ENCODE data around the gene SMARCA1. TPM values are rescaled to one million over a fixed set of nuclear protein-coding genes. Genes with fewer than 3 reads are reported as not detected.
"Not testable (repeated sequence)": the region's sequence is repeated elsewhere in the genome, so short reads cannot be mapped to it uniquely, and the experiment has no call there.

The SMARCA1 gene, protein sequence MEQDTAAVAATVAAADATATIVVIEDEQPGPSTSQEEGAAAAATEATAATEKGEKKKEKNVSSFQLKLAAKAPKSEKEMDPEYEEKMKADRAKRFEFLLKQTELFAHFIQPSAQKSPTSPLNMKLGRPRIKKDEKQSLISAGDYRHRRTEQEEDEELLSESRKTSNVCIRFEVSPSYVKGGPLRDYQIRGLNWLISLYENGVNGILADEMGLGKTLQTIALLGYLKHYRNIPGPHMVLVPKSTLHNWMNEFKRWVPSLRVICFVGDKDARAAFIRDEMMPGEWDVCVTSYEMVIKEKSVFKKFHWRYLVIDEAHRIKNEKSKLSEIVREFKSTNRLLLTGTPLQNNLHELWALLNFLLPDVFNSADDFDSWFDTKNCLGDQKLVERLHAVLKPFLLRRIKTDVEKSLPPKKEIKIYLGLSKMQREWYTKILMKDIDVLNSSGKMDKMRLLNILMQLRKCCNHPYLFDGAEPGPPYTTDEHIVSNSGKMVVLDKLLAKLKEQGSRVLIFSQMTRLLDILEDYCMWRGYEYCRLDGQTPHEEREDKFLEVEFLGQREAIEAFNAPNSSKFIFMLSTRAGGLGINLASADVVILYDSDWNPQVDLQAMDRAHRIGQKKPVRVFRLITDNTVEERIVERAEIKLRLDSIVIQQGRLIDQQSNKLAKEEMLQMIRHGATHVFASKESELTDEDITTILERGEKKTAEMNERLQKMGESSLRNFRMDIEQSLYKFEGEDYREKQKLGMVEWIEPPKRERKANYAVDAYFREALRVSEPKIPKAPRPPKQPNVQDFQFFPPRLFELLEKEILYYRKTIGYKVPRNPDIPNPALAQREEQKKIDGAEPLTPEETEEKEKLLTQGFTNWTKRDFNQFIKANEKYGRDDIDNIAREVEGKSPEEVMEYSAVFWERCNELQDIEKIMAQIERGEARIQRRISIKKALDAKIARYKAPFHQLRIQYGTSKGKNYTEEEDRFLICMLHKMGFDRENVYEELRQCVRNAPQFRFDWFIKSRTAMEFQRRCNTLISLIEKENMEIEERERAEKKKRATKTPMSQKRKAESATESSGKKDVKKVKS
- 29.8 TPM for total RNA-seq
- long read RNA-seq, transcript SMARCA1-201 (25 exons, 3,564 nt): minor isoform, 6 of 81 reads
- long read RNA-seq, transcript SMARCA1-203 (24 exons, 3,948 nt): major isoform, 21 of 81 reads
- long read RNA-seq, partial matches to known transcripts: 25 of 81 reads
- long read RNA-seq, other reads (novel, unspliced or antisense): 29 of 81 reads

DNA sequence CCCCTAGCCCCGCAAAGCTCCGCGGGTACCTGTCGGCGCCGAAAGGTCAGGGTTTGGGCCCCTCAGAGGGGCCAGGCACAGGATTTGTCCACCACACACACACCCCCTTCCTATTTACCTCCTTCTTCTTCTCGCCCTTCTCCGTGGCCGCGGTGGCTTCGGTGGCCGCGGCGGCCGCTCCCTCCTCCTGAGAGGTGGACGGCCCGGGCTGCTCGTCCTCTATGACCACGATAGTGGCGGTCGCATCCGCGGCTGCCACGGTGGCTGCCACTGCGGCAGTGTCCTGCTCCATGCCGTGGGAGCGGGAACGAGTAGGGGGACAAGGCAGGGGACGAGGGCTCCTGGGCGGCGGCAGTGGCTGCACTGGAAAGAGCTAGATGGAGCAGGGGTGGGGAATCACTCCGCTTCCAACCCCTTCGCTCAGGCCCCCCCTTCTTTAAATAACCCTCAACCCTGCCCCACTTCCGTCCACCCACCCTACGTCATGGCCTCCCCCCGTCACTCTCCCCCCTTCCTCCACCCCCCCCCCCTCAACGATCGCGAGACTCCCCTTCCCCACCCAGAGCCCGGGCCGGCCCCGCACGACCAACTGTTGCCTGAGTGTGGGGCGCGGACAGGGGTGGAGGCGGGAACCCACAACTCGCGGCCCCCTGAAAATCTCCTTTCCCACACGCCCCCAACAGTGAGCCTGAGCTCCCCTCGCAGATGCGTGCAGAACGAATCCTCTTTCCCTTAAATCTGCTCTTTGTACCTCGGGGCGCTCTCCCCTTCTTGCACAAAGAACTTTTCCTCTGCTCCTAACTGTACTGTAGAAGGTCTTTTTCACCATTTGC is at the start of gene SMARCA1:
SMARCA1 (minus strand) TSS at position 412 of the 833 bp plus-strand sequence; CDS start at position 292, 120 bp downstream.
- ATAC-seq (peak; percentile 88), DNase-seq (peak; percentile 59)
- intact Hi-C loops (cut with micrococcal nuclease): no loop called here

DNA sequence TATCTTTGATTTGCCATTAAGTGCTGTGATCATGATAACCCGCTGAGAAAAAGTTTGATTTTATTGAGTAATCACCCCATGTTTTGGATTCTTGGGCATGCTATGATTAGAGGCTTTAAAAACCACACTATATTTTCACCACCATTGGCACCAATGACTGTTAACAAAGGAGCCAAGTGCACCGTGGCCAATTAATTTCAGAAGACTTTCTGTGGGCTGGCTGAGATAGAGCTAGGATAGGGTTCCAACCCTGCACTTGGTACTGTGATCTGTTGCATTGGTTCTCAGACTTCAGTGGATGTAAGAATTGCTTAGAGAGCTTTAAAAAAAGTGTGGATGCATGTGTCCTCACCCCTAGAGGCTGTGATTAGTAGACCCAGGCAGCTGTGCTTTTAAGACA is 49.1 kb upstream of the SMARCA1 start:
- intact Hi-C loops (cut with micrococcal nuclease): no loop called here
- DNase-seq: no peak
- ATAC-seq: no peak

DNA sequence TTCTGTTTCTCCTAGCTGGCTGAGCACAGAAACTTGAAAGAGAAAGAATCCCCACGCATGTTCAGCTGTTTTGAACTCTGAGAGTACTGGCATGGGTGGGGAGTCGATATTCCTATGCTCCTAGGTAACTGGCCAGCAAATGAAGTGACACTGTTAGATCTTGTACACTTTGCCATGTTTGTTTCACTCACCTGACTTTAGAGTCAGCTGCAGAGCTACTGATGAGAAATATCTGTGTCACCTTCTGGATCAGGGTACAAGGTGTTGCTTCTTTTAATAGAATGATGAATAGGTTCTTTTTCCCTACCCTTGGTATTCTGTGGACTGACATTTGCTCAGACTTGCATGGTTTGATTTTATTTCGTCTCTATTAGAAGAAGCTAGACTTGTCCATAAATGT is 45.1 kb upstream of the SMARCA1 start:
- intact Hi-C loops (cut with micrococcal nuclease): no loop called here
- no peak for DNase-seq
- no peak for ATAC-seq

DNA sequence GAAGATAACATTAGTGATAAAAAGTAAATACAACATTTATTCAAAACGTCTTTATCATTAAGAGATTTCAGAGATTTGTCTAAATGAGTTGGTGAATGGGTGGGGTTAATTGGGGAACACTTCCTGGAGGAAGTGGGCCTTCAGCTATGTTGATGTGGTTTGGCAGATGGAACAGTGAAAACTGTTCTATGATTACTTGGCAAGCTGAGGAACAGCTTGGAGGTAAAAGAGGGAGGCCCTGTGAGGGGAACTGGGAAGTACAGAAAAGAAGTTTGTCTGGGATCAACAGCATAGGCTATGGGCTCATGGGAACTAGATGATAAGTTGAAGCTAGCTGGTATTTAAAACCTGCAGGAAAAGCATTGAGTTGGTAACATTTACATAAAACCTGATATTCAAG is 42.8 kb upstream of the SMARCA1 start:
- intact Hi-C loops (cut with micrococcal nuclease): no loop called here
- ATAC-seq: no peak
- DNase-seq: no peak

DNA sequence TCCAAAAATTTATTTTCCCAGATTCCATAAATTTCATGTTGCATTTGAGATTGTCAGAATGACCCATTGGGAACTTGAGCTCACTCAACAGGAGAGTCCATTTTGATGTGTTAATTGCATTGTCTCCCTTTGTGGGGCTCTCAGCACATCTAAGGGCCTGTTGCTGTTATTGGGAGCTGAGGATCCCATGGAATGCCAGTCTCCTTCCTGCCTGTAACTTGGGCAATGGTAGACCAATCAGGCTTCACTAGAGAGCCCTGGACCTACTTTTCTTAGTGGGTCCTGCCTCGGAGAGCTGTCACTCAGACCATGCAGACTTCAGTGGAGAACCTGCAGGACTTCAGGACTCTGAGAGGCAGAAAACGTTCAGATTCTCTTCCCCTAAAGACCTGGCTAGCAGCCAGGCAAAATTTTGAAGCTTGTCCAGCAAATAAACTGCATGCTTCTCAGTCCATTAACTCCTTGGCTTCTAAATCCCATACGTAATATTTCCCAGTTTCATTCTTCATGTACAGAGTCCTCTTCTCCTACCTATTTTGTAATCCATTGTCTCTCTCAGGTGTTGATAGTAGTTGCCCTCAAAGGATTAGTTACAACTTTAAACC is 41.9 kb upstream of the SMARCA1 start:
- intact Hi-C loops (cut with micrococcal nuclease): no loop called here
- DNase-seq: no peak
- ATAC-seq: no peak

DNA sequence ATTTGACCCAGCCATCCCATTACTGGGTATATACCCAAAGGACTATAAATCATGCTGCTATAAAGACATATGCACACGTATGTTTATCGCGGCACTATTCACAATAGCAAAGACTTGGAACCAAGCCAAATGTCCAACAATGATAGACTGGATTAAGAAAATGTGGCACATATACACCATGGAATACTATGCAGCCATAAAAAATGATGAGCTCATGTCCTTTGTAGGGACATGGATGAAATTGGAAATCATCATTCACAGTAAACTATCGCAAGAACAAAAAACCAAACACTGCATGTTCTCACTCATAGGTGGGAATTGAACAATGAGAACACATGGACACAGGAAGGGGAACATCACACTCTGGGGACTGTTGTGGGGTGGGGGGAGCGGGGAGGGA is 41.1 kb upstream of the SMARCA1 start:
- ATAC-seq; DNase-seq; intact Hi-C loops (cut with micrococcal nuclease): not testable (repeated sequence)

DNA sequence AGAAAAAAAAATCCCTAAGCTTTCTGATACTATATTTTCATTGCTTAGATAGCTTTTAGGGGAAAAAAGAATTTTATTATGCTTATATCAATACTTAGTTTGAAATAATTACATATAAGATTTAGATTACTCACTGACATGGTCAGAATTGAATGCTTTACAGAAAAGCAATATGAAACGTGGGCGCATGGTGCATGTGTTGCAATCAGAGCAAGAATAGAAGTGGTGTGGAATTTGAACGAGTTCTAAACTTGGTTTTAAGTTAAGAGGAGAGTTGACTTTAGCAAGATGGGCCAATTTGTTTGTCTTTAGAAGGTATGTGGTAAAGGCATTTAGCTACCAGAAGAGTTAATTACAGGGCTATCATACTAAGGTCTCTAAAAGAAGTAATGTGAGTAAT is 38.2 kb upstream of the SMARCA1 start:
- intact Hi-C loops (cut with micrococcal nuclease): no loop called here
- no peak for ATAC-seq
- no peak for DNase-seq

DNA sequence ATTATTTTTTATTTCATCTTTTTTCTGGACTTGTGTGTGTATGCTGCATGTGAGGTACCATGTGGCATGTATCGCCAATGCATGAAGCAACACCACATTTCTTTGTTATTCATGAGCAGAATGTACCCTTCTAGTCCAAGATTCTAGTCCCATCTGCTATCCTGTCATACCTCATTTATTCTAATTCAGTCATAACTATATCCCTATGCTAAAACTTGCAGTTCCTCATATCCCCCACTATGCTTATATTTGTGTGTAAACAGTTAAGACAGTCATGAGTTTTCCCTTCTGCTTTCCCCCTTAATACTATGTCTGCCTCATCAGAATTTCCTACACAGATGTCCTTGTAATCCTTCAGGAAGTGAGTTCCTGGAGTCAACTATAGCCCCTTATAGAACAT is 36.5 kb upstream of the SMARCA1 start:
- ATAC-seq (no peak), DNase-seq (no peak)
- intact Hi-C loops (cut with micrococcal nuclease): no loop called here

DNA sequence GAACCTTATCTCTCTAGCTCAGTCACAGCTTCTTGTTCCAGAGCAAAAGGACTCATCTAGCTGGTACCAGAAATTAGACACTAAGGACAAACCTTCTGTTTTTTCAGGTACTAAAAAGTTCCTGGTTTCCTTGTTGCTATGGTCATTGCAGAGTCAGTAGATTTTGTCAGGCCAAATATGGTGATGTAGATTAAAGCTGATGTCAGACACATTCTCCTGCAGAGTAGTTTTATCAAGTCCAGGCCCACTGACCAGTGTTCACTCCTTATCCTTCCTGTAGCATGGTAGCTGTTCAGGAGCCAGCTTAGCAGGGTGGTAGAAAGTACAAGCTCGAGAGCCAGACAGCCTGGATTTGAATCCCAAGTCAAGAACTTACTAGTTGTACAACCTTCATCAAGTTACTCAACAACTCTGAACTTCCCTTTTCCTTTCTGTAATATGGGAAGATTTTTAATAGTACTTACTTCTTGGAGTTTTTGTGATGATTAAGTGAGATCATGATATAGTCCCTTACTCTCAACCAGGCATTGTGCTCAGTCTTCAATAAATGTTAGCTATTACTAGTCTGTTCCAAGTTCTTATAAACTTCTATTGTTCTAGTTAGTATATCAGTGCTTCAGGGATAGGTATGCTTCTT is 34.7 kb upstream of the SMARCA1 start:
- DNase-seq: no peak
- peak; percentile 23 for ATAC-seq
- intact Hi-C loops (cut with micrococcal nuclease): no loop called here

DNA sequence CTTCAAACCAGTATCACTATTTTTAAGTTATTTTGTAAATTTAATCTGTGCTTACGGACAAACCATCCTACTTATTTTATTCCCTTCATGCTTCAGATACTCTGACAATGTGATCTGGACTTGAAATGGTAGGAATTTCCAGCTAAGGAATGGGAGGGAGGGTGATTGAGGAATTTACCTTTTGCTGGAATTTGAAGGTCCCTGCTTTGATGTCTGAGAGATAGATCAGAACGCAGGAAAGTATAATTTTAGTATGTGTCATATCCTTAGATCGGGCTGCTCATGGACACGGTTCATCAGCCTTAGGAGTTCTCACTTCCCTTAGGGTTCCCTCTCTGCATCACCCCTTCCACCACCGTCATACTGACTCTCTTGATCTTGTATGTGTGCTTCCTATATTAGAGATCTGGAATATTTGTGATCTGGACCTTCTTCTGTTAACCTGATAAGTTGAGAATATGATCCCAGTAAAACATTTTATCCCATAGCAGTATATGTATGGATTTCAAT is 33.6 kb upstream of the SMARCA1 start:
- no peak for DNase-seq
- intact Hi-C loops (cut with micrococcal nuclease): no loop called here
- ATAC-seq: no peak

DNA sequence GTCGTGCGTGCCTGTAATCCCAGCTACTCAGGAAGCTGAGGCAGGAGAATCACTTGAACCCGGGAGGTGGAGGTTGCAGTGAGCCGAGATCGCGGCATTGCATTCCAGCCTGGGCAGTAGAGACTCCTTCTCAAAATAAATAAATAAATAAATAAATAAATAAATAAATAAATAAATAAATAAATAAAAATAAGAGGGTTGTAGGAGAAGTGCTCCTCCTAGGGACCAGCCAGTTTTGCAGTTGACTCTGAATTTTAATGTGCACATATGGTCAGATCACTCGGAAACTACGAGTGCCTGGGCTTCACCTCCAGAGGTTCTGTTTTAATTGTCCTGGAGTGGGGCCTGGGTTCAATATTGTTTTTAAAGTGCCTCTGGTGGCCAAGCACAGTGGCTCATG is 31.5 kb upstream of the SMARCA1 start:
- intact Hi-C loops (cut with micrococcal nuclease); DNase-seq; ATAC-seq: not testable (repeated sequence)

DNA sequence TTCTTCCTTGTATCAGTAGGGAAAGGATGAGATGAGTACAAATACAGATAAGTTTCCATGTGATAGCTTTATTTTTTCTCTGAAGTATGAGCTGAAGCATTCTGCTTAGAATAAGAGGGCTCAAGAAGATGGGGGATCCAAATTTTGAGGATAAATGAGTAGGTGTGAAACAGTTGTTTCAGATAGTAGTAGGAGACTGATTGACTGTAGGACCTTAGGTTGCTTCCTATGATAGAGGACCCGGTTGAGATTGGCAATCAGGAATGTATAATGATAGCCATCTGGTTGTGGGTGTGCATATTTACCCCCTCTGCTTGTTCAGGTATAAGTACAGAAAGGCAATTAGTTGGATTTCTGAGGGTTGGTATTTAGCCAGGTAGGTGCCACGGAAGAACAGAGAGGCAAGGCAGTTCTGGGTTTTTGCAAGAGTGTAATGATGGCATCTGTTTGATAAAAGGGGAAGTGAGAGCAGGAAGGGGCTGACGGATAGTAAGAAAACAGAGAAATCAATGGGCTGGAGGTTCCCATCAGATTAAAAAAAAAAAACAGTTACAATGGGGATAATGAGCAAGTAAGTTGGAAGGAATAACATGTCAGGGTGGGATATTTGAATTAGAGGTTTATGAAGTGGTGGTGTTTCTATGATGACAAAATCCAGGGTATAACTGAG is 30.5 kb upstream of the SMARCA1 start:
- intact Hi-C loops (cut with micrococcal nuclease): no loop called here
- DNase-seq (no peak), ATAC-seq (no peak)

DNA sequence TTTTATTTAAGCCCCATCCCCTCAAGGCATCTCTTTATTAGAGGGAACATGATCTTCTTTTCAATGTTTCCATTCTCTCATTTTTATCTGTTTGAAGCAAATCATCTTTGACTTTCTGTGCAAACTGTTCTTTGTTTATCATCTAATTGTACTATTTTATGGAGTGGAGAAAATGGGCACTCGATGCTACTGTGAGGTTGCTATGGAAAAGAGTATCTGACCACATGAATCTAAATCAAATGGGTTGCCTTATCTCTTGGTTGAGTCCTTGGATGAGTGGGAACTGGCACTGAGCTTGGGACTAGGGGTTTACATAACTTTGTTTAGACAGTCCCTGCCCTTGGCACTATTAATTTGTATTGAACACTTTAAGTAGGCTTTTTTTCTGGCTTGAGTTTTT is 25.8 kb upstream of the SMARCA1 start:
- DNase-seq: no peak

DNA sequence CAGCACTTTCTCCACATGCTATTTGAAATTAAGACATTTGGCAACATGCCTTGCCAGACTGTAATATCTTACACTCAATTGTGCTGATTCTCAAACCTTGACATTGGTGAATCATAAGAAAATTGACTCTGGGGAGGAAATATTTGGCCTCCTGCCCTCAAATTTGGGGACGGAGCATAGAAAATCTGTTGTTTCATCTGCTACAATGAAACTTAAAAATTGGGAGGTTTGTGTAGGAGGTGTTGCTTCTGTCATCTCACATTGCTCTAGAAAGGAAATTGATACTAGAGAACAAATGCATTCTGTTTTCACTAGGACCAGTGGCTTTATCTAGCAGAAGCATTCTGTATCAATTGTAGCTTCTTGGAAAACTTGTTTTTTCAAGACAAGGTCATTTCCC is 22.1 kb upstream of the SMARCA1 start:
- DNase-seq (no peak), ATAC-seq (no peak)
- intact Hi-C loops (cut with micrococcal nuclease): no loop called here

More for the DNA sequence above, 25.8 kb upstream of the SMARCA1 start:
- intact Hi-C loops (cut with micrococcal nuclease): no loop called here
- no peak for ATAC-seq

DNA sequence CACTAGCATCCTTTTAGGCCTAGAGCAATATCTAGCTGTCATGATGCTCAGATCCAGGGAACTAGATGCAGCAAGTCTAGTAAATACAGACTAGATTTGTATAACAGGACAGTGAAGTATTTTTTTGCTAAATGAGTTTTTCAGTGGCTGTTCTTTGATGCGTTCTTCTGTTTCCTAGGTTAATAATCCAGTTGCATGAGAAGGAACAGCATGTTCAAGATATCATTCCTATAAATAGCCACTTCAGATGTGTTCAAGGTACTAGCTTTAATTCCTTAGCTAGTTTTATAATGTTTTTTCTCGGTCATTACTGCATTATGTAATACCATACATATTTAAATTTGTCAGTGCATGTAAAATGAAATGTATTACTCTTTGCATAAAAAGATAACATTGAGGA is 21.5 kb upstream of the SMARCA1 start:
- DNase-seq (no peak), ATAC-seq (no peak)
- intact Hi-C loops (cut with micrococcal nuclease): no loop called here

DNA sequence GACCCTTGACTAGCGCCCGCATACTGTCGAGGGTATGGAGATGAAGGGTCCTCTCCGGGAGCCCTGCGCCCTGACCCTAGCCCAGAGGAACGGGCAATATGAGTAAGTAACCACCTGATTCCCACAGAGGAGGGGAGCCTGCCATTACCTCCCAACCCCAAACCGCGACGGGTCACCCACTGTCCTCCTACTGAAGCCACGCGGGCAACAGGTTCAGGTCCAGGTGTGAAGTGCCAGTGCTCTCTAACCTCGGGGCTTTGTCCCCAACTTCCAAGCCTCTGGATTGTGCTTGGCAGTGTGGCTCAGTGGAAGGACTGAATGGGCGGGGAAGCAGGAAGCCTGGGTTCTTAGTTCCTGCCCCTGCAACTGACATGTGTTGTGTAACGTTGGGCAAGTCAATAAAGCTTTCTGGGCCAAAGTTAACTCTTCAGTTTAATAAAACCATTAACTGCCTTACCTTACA is 17.5 kb upstream of the SMARCA1 start:
- intact Hi-C loops (cut with micrococcal nuclease): no loop called here
- peak; percentile 59 for ATAC-seq
- no peak for DNase-seq

DNA sequence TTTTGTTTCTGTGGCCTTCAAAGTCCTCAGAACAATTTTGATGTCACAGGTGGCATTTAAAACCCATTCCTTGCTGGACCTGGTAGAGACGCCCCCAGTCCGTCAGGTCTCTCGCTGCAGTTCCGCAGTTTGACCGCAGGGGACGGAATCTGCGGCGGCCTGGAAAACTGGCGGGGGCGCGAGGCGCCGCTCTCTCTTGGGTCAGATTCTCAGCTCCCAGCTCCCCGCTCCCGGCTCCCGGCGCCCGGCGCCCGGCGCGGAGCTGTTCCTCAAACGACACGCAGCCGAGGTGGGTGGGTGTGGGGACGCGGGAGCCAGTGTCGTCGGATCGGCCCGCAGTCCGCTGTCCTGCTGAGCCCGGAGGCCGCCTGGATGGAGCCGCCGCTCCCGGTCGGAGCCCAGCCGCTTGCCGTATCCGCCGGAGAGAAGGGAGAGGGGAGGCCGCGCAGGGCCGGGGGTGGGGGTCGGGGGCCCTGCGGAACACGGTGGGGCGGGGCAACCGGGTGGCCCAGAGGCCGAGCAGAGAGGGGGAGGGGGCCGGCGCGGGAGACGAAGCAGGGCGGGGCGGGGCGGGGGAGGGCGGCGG is 16.9 kb upstream of the SMARCA1 start, which contains the start of gene OCRL:
OCRL (plus strand) TSS at position 192 of the 586 bp plus-strand sequence; CDS start at position 373, 181 bp downstream.
- intact Hi-C loops (cut with micrococcal nuclease): no loop called here
- ATAC-seq (peak; percentile 94), DNase-seq (peak; percentile 82)

Measured in left ventricle myocardium superior (tissue), 1 donor.